VCaP (cell line): ENCODE data around the gene MRRF.
"Not testable (repeated sequence)": the region's sequence is repeated elsewhere in the genome, so short reads cannot be mapped to it uniquely, and the experiment has no call there.

Experiments used
- H3K27ac ChIP-seq: fragments of 450-650 bp; 2 replicates; pipeline ENCODE4 v1.5.1; 2017
- CTCF ChIP-seq: fragments of 450-650 bp; conservative IDR thresholded peaks from 2 replicates; pipeline ENCODE4 v1.5.1; 2017; ENCODE audit warnings: mild to moderate bottlenecking, moderate library complexity

MRRF gene

GRCh38 chr9:122325124-122325523 is 60.4 kb downstream of the MRRF start:
- no peak for TF ChIP-seq CTCF

GRCh38 chr9:122327175-122327574 is 62.5 kb downstream of the MRRF start:
- no peak overlapping the region for H3K27ac ChIP-seq
- no peak for TF ChIP-seq CTCF

More at GRCh38 chr9:122325124-122325523, 60.4 kb downstream of the MRRF start:
- no peak overlapping the region for H3K27ac ChIP-seq

GRCh38 chr9:122329597-122329996 is 64.9 kb downstream of the MRRF start:
- no peak overlapping the region for H3K27ac ChIP-seq
- TF ChIP-seq CTCF = no peak

GRCh38 chr9:122330466-122330865 is 65.8 kb downstream of the MRRF start:
- not testable (repeated sequence) for H3K27ac ChIP-seq

- no peak for TF ChIP-seq CTCF
- no peak overlapping the region for H3K27ac ChIP-seq
Measured at GRCh38 chr9:122331523-122331927, 66.8 kb downstream of the MRRF start.

GRCh38 chr9:122332083-122332482 is 67.4 kb downstream of the MRRF start:
- TF ChIP-seq CTCF = no peak
- no peak overlapping the region for H3K27ac ChIP-seq

- no peak overlapping the region for H3K27ac ChIP-seq
- TF ChIP-seq CTCF = no peak
Measured at GRCh38 chr9:122332644-122333043, 68.0 kb downstream of the MRRF start.

GRCh38 chr9:122333169-122333808 is 68.6 kb downstream of the MRRF start:
- no peak for TF ChIP-seq CTCF

More at GRCh38 chr9:122333169-122333808, 68.6 kb downstream of the MRRF start:
- H3K27ac ChIP-seq = no peak overlapping the region
